SIG-M5 (cell line): Measurements from ENCODE around the gene WDR76.
"Not testable (repeated sequence)": the region's sequence is repeated elsewhere in the genome, so short reads cannot be mapped to it uniquely, and the experiment has no call there.

Experiments
- DNase-seq: peaks from one replicate; lab custom pipeline; 2025; lab: John Stamatoyannopoulos, UW

WDR76 gene

GRCh38 chr15:43826508-43827341, at the start of gene WDR76:
Gene WDR76 (plus strand): TSS chr15:43827002. CDS start chr15:43827033, 31 bp downstream.
- DNase-seq, result no peak

GRCh38 chr15:43777267-43777914, 49.4 kb upstream of the WDR76 start:
- no peak for DNase-seq

GRCh38 chr15:43779016-43779415, 47.8 kb upstream of the WDR76 start:
- DNase-seq, result no peak

GRCh38 chr15:43789409-43789808, 37.4 kb upstream of the WDR76 start:
- DNase-seq, result no peak

- DNase-seq, result peak; percentile 91
Observed at GRCh38 chr15:43791993-43792760, 34.6 kb upstream of the WDR76 start, which contains the start of gene SERF2. Gene SERF2 (plus strand): TSS chr15:43792320. CDS start chr15:43792377, 57 bp downstream.

- no peak for DNase-seq
Observed at GRCh38 chr15:43792761-43793476, 33.9 kb upstream of the WDR76 start.

GRCh38 chr15:43793647-43794046, 33.2 kb upstream of the WDR76 start:
- no peak for DNase-seq

- DNase-seq, result no peak
Observed at GRCh38 chr15:43794269-43795037, 32.3 kb upstream of the WDR76 start.

GRCh38 chr15:43795197-43795596, 31.6 kb upstream of the WDR76 start:
- DNase-seq, result no peak

GRCh38 chr15:43795997-43796396, 30.8 kb upstream of the WDR76 start:
- DNase-seq, result no peak

- DNase-seq, result no peak
Observed at GRCh38 chr15:43796566-43796965, 30.2 kb upstream of the WDR76 start.

- DNase-seq, result no peak
Observed at GRCh38 chr15:43799209-43799944, 27.4 kb upstream of the WDR76 start.

GRCh38 chr15:43799945-43800285, 26.9 kb upstream of the WDR76 start, which contains the start of gene SERINC4:
Gene SERINC4 (minus strand): TSS chr15:43800220. CDS start chr15:43799986, 234 bp downstream.
- DNase-seq, result no peak

GRCh38 chr15:43800286-43801141, 26.3 kb upstream of the WDR76 start, which contains the start of gene HYPK:
Gene HYPK (plus strand): TSS chr15:43800599. CDS start chr15:43800623, 24 bp downstream.
- DNase-seq, result no peak

- not testable (repeated sequence) for DNase-seq
Observed at GRCh38 chr15:43802676-43803075, 24.1 kb upstream of the WDR76 start.

GRCh38 chr15:43808435-43808950, 18.3 kb upstream of the WDR76 start:
- DNase-seq, result no peak

- no peak for DNase-seq
Observed at GRCh38 chr15:43808960-43809678, 17.7 kb upstream of the WDR76 start.

GRCh38 chr15:43815064-43815463, 11.7 kb upstream of the WDR76 start:
- not testable (repeated sequence) for DNase-seq
